BJ (cell line): Measurements from ENCODE around the gene NGDN. TPM values are rescaled to one million over a fixed set of nuclear protein-coding genes. Genes with fewer than 3 reads are reported as not detected.

Experiments used
- CTCF ChIA-PET: fragments of 350-600 bp; formaldehyde crosslinking; extraction: SDS; loops from one replicate; lab custom pipeline; 2021; ENCODE audit warnings: antibody characterized with exemption, inconsistent platforms; lab: Yijun Ruan, JAX
- POLR2A ChIA-PET: fragments of 300-600 bp; sonication (Branson Sonifier 250); formaldehyde crosslinking; extraction: SDS; loops from one replicate; lab custom pipeline; 2021; ENCODE audit warnings: antibody characterized with exemption; lab: Charles Lee
- DNase-seq: peaks from one replicate; pipeline ENCODE4 v3.0.0-alpha.2; 2011; ENCODE audit warnings: low read depth
- H3K27me3 ChIP-seq: 2 replicates; pipeline ENCODE4 v1.6.0; 2011; ENCODE audit warnings: low read length; ENCODE audit not compliant: control insufficient read depth, insufficient read depth
- H3K36me3 ChIP-seq: 2 replicates; pipeline ENCODE4 v1.5.1; 2011; ENCODE audit warnings: low read length; ENCODE audit not compliant: control insufficient read depth, insufficient read depth
- H3K4me3 ChIP-seq: 2 replicates; pipeline ENCODE4 v1.5.1; 2011; ENCODE audit warnings: low read depth, mild to moderate bottlenecking, control low read depth, low read length
- CTCF ChIP-seq: IDR thresholded peaks from 2 replicates; pipeline ENCODE4 v1.5.1; 2011; ENCODE audit warnings: low read depth, mild to moderate bottlenecking, control low read depth, inconsistent platforms, low read length, moderate library complexity; ENCODE audit not compliant: insufficient read depth
- polyA plus RNA-seq: library from polyadenylated mRNA; depleted of rRNA; stranded (reverse); fragments of >200 nt; gene quantifications from 2 replicates; pipeline ENCODE4 v1.2.3, GENCODE V29; 2011

NGDN gene
- polyA plus RNA-seq, 1 experiment, result 34.5 TPM

- CTCF ChIA-PET, result interaction anchor here (1.2 to 2.2 kb wide), 2 partner anchors 9 to 17 kb away, joined by 5 to 8 read pairs; no protein-coding TSS in a partner anchor
- no peak overlapping the region for H3K4me3 ChIP-seq
- DNase-seq, result no peak
- POLR2A ChIA-PET, result no interaction called here
- no peaks in the 10 kb centered on the region for H3K27me3 ChIP-seq
- no peak for TF ChIP-seq CTCF
- H3K36me3 ChIP-seq, result peaks cover 1% of the 10 kb centered on the region; the same call in 1 of the 2 replicates
Measured at GRCh38 chr14:23521785-23522640, 52.5 kb downstream of the NGDN start.

DNA sequence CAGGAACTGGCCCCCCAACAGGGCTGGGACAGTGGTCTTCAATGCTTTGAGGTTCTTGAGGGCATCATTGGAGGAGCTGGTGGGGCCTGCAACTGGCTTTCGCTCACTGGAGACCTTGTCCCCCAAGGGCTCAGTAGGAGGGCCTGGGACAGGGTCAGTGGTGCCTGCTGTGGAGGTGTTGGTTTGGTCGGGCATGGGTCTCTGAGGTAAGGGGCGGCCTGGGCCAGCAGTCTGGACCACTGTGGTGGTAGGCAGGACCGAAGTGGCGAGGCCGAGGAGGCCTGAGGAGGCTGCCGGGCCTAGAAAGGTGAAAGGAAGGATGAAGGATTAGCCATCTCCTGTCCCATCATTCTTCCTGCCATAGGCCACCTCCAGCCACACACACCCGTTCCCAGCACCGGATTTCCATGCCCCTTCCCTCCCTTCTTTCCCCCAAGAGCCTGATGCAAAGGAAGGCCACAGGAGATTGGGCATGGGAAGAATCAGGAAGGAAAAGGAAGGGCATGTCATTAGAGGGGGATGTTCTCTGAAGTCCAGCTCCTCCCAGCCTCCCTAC lies 53.2 kb downstream of the NGDN start:
- ChIA-PET POLR2A (no interaction called here), CTCF (interaction anchor here (2.2 kb wide), 1 partner anchor 16 kb away, joined by 8 read pairs; no protein-coding TSS in a partner anchor)
- H3K36me3 ChIP-seq, result peaks cover 1% of the 10 kb centered on the region; the same call in 1 of the 2 replicates
- H3K27me3 ChIP-seq, result no peaks in the 10 kb centered on the region
- no peak for TF ChIP-seq CTCF
- DNase-seq, result no peak
- no peak overlapping the region for H3K4me3 ChIP-seq

GRCh38 chr14:23523229-23524016 lies 53.9 kb downstream of the NGDN start:
- no peak for TF ChIP-seq CTCF
- CTCF ChIA-PET, result interaction anchor here (2.2 kb wide), 1 partner anchor 15 kb away, joined by 8 read pairs; no protein-coding TSS in a partner anchor
- peaks cover 1% of the 10 kb centered on the region; the same call in 1 of the 2 replicates for H3K36me3 ChIP-seq
- DNase-seq, result no peak
- no peaks in the 10 kb centered on the region for H3K27me3 ChIP-seq
- H3K4me3 ChIP-seq, result no peak overlapping the region
- POLR2A ChIA-PET, result no interaction called here

- ChIA-PET POLR2A (no interaction called here), CTCF (no interaction called here)
- Histone ChIP-seq H3K4me3 (no peak overlapping the region), H3K27me3 (no peaks in the 10 kb centered on the region), H3K36me3 (peaks cover 1% of the 10 kb centered on the region; the same call in 1 of the 2 replicates)
- no peak for TF ChIP-seq CTCF
- no peak for DNase-seq
Measured at GRCh38 chr14:23524954-23525353, 55.5 kb downstream of the NGDN start.
